ENCODE measurements around the gene CASD1. TPM values are rescaled to one million over a fixed set of nuclear protein-coding genes. Genes with fewer than 3 reads are reported as not detected.

Gene CASD1
- total and polyA plus RNA-seq, 2 experiments from 2014 or later, result 15.5 to 38.1 TPM

- TF ChIP-seq CREB1 (CRISPR knock-in tag; IDR thresholded peaks at IDR 0.05; ENCODE audit: low read depth) (no peak), ZNF114 (CRISPR knock-in tag; IDR thresholded peaks at IDR 0.05) (no peak), CTCF (conservative IDR thresholded peaks at IDR 0.05; ENCODE audit: low read depth in 2 of 2) (no peak), JUNB (IDR thresholded peaks at IDR 0.05; ENCODE audit: unreplicated experiment) (no peak)
- TF ChIP-seq, protein P1, sequence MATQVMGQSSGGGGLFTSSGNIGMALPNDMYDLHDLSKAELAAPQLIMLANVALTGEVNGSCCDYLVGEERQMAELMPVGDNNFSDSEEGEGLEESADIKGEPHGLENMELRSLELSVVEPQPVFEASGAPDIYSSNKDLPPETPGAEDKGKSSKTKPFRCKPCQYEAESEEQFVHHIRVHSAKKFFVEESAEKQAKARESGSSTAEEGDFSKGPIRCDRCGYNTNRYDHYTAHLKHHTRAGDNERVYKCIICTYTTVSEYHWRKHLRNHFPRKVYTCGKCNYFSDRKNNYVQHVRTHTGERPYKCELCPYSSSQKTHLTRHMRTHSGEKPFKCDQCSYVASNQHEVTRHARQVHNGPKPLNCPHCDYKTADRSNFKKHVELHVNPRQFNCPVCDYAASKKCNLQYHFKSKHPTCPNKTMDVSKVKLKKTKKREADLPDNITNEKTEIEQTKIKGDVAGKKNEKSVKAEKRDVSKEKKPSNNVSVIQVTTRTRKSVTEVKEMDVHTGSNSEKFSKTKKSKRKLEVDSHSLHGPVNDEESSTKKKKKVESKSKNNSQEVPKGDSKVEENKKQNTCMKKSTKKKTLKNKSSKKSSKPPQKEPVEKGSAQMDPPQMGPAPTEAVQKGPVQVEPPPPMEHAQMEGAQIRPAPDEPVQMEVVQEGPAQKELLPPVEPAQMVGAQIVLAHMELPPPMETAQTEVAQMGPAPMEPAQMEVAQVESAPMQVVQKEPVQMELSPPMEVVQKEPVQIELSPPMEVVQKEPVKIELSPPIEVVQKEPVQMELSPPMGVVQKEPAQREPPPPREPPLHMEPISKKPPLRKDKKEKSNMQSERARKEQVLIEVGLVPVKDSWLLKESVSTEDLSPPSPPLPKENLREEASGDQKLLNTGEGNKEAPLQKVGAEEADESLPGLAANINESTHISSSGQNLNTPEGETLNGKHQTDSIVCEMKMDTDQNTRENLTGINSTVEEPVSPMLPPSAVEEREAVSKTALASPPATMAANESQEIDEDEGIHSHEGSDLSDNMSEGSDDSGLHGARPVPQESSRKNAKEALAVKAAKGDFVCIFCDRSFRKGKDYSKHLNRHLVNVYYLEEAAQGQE (IDR thresholded peaks at IDR 0.05; ENCODE audit: unreplicated experiment), result no peak
- TF ChIP-seq, protein P2, sequence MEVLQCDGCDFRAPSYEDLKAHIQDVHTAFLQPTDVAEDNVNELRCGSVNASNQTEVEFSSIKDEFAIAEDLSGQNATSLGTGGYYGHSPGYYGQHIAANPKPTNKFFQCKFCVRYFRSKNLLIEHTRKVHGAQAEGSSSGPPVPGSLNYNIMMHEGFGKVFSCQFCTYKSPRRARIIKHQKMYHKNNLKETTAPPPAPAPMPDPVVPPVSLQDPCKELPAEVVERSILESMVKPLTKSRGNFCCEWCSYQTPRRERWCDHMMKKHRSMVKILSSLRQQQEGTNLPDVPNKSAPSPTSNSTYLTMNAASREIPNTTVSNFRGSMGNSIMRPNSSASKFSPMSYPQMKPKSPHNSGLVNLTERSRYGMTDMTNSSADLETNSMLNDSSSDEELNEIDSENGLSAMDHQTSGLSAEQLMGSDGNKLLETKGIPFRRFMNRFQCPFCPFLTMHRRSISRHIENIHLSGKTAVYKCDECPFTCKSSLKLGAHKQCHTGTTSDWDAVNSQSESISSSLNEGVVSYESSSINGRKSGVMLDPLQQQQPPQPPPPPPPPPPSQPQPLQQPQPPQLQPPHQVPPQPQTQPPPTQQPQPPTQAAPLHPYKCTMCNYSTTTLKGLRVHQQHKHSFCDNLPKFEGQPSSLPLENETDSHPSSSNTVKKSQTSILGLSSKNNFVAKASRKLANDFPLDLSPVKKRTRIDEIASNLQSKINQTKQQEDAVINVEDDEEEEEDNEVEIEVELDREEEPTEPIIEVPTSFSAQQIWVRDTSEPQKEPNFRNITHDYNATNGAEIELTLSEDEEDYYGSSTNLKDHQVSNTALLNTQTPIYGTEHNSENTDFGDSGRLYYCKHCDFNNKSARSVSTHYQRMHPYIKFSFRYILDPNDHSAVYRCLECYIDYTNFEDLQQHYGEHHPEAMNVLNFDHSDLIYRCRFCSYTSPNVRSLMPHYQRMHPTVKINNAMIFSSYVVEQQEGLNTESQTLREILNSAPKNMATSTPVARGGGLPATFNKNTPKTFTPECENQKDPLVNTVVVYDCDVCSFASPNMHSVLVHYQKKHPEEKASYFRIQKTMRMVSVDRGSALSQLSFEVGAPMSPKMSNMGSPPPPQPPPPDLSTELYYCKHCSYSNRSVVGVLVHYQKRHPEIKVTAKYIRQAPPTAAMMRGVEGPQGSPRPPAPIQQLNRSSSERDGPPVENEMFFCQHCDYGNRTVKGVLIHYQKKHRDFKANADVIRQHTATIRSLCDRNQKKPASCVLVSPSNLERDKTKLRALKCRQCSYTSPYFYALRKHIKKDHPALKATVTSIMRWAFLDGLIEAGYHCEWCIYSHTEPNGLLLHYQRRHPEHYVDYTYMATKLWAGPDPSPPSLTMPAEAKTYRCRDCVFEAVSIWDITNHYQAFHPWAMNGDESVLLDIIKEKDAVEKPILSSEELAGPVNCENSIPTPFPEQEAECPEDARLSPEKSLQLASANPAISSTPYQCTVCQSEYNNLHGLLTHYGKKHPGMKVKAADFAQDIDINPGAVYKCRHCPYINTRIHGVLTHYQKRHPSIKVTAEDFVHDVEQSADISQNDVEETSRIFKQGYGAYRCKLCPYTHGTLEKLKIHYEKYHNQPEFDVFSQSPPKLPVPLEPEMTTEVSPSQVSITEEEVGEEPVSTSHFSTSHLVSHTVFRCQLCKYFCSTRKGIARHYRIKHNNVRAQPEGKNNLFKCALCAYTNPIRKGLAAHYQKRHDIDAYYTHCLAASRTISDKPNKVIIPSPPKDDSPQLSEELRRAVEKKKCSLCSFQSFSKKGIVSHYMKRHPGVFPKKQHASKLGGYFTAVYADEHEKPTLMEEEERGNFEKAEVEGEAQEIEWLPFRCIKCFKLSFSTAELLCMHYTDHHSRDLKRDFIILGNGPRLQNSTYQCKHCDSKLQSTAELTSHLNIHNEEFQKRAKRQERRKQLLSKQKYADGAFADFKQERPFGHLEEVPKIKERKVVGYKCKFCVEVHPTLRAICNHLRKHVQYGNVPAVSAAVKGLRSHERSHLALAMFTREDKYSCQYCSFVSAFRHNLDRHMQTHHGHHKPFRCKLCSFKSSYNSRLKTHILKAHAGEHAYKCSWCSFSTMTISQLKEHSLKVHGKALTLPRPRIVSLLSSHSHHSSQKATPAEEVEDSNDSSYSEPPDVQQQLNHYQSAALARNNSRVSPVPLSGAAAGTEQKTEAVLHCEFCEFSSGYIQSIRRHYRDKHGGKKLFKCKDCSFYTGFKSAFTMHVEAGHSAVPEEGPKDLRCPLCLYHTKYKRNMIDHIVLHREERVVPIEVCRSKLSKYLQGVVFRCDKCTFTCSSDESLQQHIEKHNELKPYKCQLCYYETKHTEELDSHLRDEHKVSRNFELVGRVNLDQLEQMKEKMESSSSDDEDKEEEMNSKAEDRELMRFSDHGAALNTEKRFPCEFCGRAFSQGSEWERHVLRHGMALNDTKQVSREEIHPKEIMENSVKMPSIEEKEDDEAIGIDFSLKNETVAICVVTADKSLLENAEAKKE (CRISPR knock-in tag; IDR thresholded peaks at IDR 0.05), result no peak
- no peak overlapping the region for H3K4me2 ChIP-seq
- no peaks in the 10 kb centered on the region for H3F3A ChIP-seq (replicated peaks; ENCODE audit: low read depth)
- no peaks in the 10 kb centered on the region for H3K79me2 ChIP-seq (replicated peaks; ENCODE audit: insufficient read depth)
- H3K4me3 Mint-ChIP-seq, result no peak overlapping the region
- no peaks in the 10 kb centered on the region for H4K20me1 ChIP-seq (replicated peaks; ENCODE audit: insufficient read depth)
- no peaks in the 10 kb centered on the region for H3K9me3 Mint-ChIP-seq
- H3K36me3 Mint-ChIP-seq (ENCODE audit: low read depth), result peaks cover 6% of the 10 kb centered on the region; the same call in 2 of the 3 replicates
- H3K27me3 ChIP-seq (ENCODE audit: insufficient read depth), result no peaks in the 10 kb centered on the region
- no peak overlapping the region for H3K27ac ChIP-seq (ENCODE audit: low read depth)
- H3K4me3 ChIP-seq, result no peak overlapping the region
- no peak for DNase-seq (ENCODE audit: low spot score)
- no peak overlapping the region for H2AFZ ChIP-seq
- no peak for ATAC-seq
- H3K9me2 ChIP-seq (ENCODE audit: insufficient read depth), result no peaks in the 10 kb centered on the region
- no peaks in the 10 kb centered on the region for H3K4me1 Mint-ChIP-seq
- no peaks in the 10 kb centered on the region for H3K27me3 Mint-ChIP-seq (ENCODE audit: insufficient read depth, low read depth, poor library complexity)
- H3K4me1 ChIP-seq (ENCODE audit: insufficient read depth), result no peaks in the 10 kb centered on the region
- H3K36me3 ChIP-seq (ENCODE audit: insufficient read depth), result peaks cover 18% of the 10 kb centered on the region
- no peak overlapping the region for H3K27ac Mint-ChIP-seq
Observed at GRCh38 chr7:94529516-94529915, 19.9 kb downstream of the CASD1 start.
